Vagina (tissue), 2 donors: ENCODE data around the gene INSRR. TPM values are rescaled to one million over a fixed set of nuclear protein-coding genes. Genes with fewer than 3 reads are reported as not detected.

Source experiments
- DNase-seq, 2 donors: peaks; one replicate each; pipeline ENCODE4 v3.0.0-alpha.2; 2017; ENCODE audit errors: extremely low spot score in 2 of 2
- H3K27ac ChIP-seq: fragments of 200-600 bp; sonication (generic); one replicate; pipeline ENCODE4 v1.5.1; 2019
- H3K27me3 ChIP-seq: fragments of 200-600 bp; sonication (generic); one replicate; pipeline ENCODE4 v1.5.1; 2019
- H3K36me3 ChIP-seq, 2 donors: fragments of 200-600 bp; sonication (generic); one replicate each; pipeline ENCODE4 v1.5.1; 2017 to 2019
- H3K4me1 ChIP-seq: fragments of 200-600 bp; sonication (generic); one replicate; pipeline ENCODE4 v1.5.1; 2019
- H3K4me3 ChIP-seq, 2 donors: fragments of 200-600 bp; sonication (generic); 1 replicate in 1 of 2; 2 replicates in 1 of 2; pipeline ENCODE4 v1.5.1; 2016 to 2019
- H3K9me3 ChIP-seq: fragments of 200-600 bp; sonication (generic); one replicate; pipeline ENCODE4 v1.5.1; 2019
- POLR2A ChIP-seq, 2 donors: fragments of 450-650 bp; IDR thresholded peaks; one replicate each; pipeline ENCODE4 v1.6.1; 2017; ENCODE audit warnings: antibody characterized with exemption in 2 of 2, mild to moderate bottlenecking in 2 of 2, moderate library complexity in 2 of 2
- POLR2AphosphoS5 ChIP-seq, 2 donors: sonication (generic); formaldehyde crosslinking; IDR thresholded peaks; one replicate each; pipeline ENCODE4 v1.9.0; 2017; ENCODE audit warnings: antibody characterized with exemption in 2 of 2, mild to moderate bottlenecking in 2 of 2, low read depth in 1 of 2; ENCODE audit not compliant: insufficient read depth in 1 of 2
- intact Hi-C: fragments of 100-400 bp; cut with DNase I; formaldehyde crosslinking; loops from one replicate; pipeline ENCODE4 v1.15.1; 2023
- total RNA-seq: library from RNA; depleted of rRNA; stranded (reverse); fragments of >200 nt; gene quantifications from one replicate; pipeline ENCODE4 v1.2.3, GENCODE V29; 2016
- TF ChIP-seq, protein P1 (sequence below), 3 experiments: fragments of 450-650 bp in 2 of 3; fragments of 200-600 bp in 1 of 3; sonication (generic) in 1 of 3; IDR thresholded peaks; one replicate each; pipeline ENCODE4 v1.5.1; 2017 to 2019; ENCODE audit warnings: antibody characterized with exemption in 3 of 3, mild to moderate bottlenecking in 2 of 3, moderate library complexity in 2 of 3

Gene INSRR
- total RNA-seq, 1 donor from 2014 or later = not detected

DNA sequence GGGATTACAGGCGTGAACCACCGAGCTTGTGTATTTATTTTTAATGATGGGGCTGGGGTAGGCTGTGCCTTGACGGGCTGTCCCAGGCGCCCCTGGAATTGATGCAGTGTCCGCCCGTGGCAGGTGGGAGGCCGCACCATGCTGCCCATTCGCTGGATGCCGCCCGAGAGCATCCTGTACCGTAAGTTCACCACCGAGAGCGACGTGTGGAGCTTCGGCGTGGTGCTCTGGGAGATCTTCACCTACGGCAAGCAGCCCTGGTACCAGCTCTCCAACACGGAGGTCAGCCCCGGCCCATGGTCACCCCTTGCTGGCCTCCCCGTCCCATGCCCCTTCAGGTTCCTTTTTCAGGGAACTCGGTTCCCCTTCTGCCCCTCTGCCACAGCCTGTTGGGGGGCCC is 21.0 kb upstream of the INSRR start:
- Histone ChIP-seq H3K36me3 (no peaks in the 10 kb centered on the region), H3K9me3 (no peaks in the 10 kb centered on the region), H3K4me3 (no peak overlapping the region), H3K27ac (no peak overlapping the region), H3K4me1 (no peaks in the 10 kb centered on the region), H3K27me3 (no peaks in the 10 kb centered on the region)
- no peak for DNase-seq
- no peak for TF ChIP-seq POLR2A (IDR thresholded peaks at IDR 0.05)
- TF ChIP-seq, protein P1, sequence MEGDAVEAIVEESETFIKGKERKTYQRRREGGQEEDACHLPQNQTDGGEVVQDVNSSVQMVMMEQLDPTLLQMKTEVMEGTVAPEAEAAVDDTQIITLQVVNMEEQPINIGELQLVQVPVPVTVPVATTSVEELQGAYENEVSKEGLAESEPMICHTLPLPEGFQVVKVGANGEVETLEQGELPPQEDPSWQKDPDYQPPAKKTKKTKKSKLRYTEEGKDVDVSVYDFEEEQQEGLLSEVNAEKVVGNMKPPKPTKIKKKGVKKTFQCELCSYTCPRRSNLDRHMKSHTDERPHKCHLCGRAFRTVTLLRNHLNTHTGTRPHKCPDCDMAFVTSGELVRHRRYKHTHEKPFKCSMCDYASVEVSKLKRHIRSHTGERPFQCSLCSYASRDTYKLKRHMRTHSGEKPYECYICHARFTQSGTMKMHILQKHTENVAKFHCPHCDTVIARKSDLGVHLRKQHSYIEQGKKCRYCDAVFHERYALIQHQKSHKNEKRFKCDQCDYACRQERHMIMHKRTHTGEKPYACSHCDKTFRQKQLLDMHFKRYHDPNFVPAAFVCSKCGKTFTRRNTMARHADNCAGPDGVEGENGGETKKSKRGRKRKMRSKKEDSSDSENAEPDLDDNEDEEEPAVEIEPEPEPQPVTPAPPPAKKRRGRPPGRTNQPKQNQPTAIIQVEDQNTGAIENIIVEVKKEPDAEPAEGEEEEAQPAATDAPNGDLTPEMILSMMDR (IDR thresholded peaks at IDR 0.05) = no peak
- TF ChIP-seq POLR2AphosphoS5 (IDR thresholded peaks at IDR 0.05; ENCODE audit: insufficient read depth in 1 of 2, low read depth in 1 of 2) = no peak
- intact Hi-C loops = no loop called here

DNA sequence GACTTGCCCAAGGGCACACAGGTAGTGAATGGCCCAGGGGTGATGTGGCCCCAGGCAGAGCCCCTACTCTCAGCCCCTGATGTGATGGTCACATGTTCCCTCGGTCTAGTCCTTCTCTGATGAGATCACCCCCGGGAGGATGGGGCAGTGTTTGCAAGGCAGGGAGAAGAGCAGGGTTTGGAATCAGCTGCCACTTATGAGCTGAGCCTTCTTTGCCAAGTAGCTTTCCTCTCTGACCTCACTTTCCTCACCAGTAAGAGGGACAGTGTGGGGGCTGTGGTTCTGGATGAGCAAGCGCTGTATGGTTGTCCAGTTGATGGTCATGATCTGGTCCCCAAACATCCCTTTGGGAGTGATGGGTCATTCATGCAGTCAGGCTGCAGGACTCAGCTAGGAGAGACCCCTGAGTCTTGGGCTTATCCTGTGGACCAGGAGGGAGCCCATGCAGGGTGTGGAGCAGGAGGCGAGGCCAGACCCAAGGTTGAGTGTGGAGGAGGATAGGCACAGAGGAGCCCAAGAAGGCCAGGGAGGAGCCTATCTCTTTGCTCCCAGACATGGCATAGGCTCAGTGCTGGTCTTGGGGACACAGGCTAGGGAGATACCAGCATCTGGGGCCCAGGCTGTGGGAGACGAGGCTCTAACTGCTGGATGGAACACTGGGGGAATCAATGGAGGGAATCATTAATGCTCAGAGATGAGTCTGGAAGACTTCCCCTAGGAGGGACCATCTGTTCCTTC is 18.7 kb upstream of the INSRR start:
- Histone ChIP-seq H3K4me3 (no peak overlapping the region), H3K36me3 (no peaks in the 10 kb centered on the region), H3K4me1 (no peaks in the 10 kb centered on the region), H3K27ac (no peak overlapping the region), H3K9me3 (no peaks in the 10 kb centered on the region), H3K27me3 (no peaks in the 10 kb centered on the region)
- no peak for DNase-seq
- TF ChIP-seq, protein P1 (IDR thresholded peaks at IDR 0.05) = no peak
- TF ChIP-seq POLR2A (IDR thresholded peaks at IDR 0.05) = no peak
- no peak for TF ChIP-seq POLR2AphosphoS5 (IDR thresholded peaks at IDR 0.05; ENCODE audit: insufficient read depth in 1 of 2, low read depth in 1 of 2)
- intact Hi-C loops = no loop called here

DNA sequence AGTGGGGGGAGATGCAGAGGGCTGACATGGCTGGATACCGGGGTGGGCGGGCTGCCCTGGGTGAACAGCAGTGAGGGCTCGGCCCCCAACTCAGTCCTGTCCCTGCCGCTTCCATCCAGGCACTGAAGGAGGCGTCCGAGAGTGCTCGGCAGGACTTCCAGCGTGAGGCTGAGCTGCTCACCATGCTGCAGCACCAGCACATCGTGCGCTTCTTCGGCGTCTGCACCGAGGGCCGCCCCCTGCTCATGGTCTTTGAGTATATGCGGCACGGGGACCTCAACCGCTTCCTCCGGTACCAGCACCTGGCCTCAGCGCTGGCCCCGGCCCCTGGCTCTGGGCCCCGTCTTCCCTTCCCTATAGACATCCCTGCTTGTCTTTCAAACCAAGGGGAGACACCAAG is 17.4 kb upstream of the INSRR start:
- Histone ChIP-seq H3K4me1 (no peaks in the 10 kb centered on the region), H3K27ac (no peak overlapping the region), H3K27me3 (no peaks in the 10 kb centered on the region), H3K4me3 (no peak overlapping the region), H3K9me3 (no peaks in the 10 kb centered on the region), H3K36me3 (no peaks in the 10 kb centered on the region)
- DNase-seq = no peak
- TF ChIP-seq POLR2AphosphoS5 (IDR thresholded peaks at IDR 0.05; ENCODE audit: insufficient read depth in 1 of 2, low read depth in 1 of 2) (no peak), POLR2A (IDR thresholded peaks at IDR 0.05) (no peak)
- TF ChIP-seq, protein P1 (IDR thresholded peaks at IDR 0.05) = no peak
- intact Hi-C loops = no loop called here

DNA sequence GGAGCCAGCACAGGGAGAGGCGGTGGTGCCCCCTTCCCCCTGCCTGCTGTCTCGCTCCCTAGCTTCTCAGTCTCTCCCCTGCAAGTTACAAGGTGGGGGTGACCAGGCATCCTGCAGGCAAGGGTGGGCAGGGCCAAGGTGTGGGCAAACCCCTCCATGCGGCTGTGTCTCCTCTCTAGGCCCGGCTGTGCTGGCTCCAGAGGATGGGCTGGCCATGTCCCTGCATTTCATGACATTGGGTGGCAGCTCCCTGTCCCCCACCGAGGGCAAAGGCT is 16.4 kb upstream of the INSRR start:
- intact Hi-C loops = no loop called here
- H3K27me3 ChIP-seq = no peaks in the 10 kb centered on the region
- H3K4me3 ChIP-seq = no peak overlapping the region
- H3K36me3 ChIP-seq = no peaks in the 10 kb centered on the region
- no peaks in the 10 kb centered on the region for H3K4me1 ChIP-seq
- TF ChIP-seq POLR2A (IDR thresholded peaks at IDR 0.05) (no peak), POLR2AphosphoS5 (IDR thresholded peaks at IDR 0.05; ENCODE audit: insufficient read depth in 1 of 2, low read depth in 1 of 2) (no peak)
- TF ChIP-seq, protein P1 (IDR thresholded peaks at IDR 0.05) = no peak
- no peak for DNase-seq
- no peaks in the 10 kb centered on the region for H3K9me3 ChIP-seq
- H3K27ac ChIP-seq = no peak overlapping the region

DNA sequence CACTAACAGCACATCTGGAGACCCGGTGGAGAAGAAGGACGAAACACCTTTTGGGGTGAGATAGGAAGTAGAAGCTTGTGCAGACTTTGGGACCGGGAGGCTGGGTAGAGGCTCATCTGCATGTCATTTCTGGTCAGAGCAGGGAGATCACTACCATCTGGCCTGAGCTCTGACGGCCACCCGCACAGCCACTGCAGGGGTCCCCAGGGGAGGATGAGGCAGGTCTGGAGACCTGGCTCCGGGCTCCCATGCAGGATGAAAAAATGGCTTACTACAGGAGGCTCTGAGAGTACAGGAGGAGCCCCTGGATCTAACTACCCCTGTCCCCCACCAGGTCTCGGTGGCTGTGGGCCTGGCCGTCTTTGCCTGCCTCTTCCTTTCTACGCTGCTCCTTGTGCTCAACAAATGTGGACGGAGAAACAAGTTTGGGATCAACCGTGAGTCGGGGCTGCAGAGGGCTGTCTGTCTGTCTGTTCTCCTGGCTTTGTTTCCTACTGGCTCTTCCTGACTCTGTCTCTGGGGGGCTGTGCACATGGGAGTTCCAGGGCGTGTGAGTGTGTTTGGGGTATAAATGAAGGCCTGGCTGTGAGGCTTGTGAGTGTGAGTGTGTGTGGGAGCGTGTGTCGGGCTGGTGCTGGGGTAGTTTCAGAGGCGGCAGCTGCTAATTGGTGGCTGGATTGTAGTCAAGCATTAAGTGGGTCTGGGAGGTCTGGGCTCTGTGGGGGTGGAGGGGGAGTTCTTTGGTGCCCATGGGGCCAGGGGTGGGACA is 15.8 kb upstream of the INSRR start:
- H3K4me3 ChIP-seq = no peak overlapping the region
- no peak for DNase-seq
- intact Hi-C loops = no loop called here
- H3K36me3 ChIP-seq = no peaks in the 10 kb centered on the region
- no peaks in the 10 kb centered on the region for H3K27me3 ChIP-seq
- TF ChIP-seq POLR2AphosphoS5 (IDR thresholded peaks at IDR 0.05; ENCODE audit: insufficient read depth in 1 of 2, low read depth in 1 of 2) = no peak
- H3K9me3 ChIP-seq = no peaks in the 10 kb centered on the region
- no peak overlapping the region for H3K27ac ChIP-seq
- H3K4me1 ChIP-seq = no peaks in the 10 kb centered on the region
